Measurements from ENCODE around the gene EID1.

The EID1 gene

GRCh38 chr15:48925714-48926223 lies 47.8 kb downstream of the EID1 start:
- WGBS, 2 experiments: 81 to 84% methylated on average over 9 of the region's 9 CpGs
- Histone ChIP-seq H3K36me3 (ENCODE audit: control insufficient read depth, insufficient read depth, low read length) (no peaks in the 10 kb centered on the region), H3K27me3 (ENCODE audit: control insufficient read depth, insufficient read depth, low read length, poor library complexity, severe bottlenecking) (no peaks in the 10 kb centered on the region), H3K4me3 (ENCODE audit: insufficient read depth, low read depth, low read length) (no peak overlapping the region), H3K4me1 (ENCODE audit: control insufficient read depth, insufficient read depth, low read length) (no peaks in the 10 kb centered on the region), H3K9me3 (ENCODE audit: control insufficient read depth, low read length) (no peaks in the 10 kb centered on the region), H3K27ac (ENCODE audit: insufficient read depth, low read depth, low read length, poor library complexity, severe bottlenecking) (no peak overlapping the region)

- 94 to 97% methylated on average over 6 of the region's 6 CpGs for WGBS, 2 experiments
Observed at GRCh38 chr15:48928877-48929538, 51.1 kb downstream of the EID1 start.

GRCh38 chr15:48929661-48930060 lies 51.7 kb downstream of the EID1 start:
- no peak overlapping the region for H3K4me3 ChIP-seq (ENCODE audit: insufficient read depth, low read depth, low read length)
- H3K9me3 ChIP-seq (ENCODE audit: control insufficient read depth, low read length): no peaks in the 10 kb centered on the region
- H3K4me1 ChIP-seq (ENCODE audit: control insufficient read depth, insufficient read depth, low read length): no peaks in the 10 kb centered on the region
- no peaks in the 10 kb centered on the region for H3K27me3 ChIP-seq (ENCODE audit: control insufficient read depth, insufficient read depth, low read length, poor library complexity, severe bottlenecking)
- no peaks in the 10 kb centered on the region for H3K36me3 ChIP-seq (ENCODE audit: control insufficient read depth, insufficient read depth, low read length)
- 81 to 89% methylated on average over 3 of the region's 3 CpGs for WGBS, 2 experiments
- no peak overlapping the region for H3K27ac ChIP-seq (ENCODE audit: insufficient read depth, low read depth, low read length, poor library complexity, severe bottlenecking)

More at GRCh38 chr15:48928877-48929538, 51.1 kb downstream of the EID1 start:
- Histone ChIP-seq H3K36me3 (ENCODE audit: control insufficient read depth, insufficient read depth, low read length) (no peaks in the 10 kb centered on the region), H3K4me3 (ENCODE audit: insufficient read depth, low read depth, low read length) (no peak overlapping the region), H3K9me3 (ENCODE audit: control insufficient read depth, low read length) (no peaks in the 10 kb centered on the region), H3K4me1 (ENCODE audit: control insufficient read depth, insufficient read depth, low read length) (no peaks in the 10 kb centered on the region), H3K27ac (ENCODE audit: insufficient read depth, low read depth, low read length, poor library complexity, severe bottlenecking) (no peak overlapping the region), H3K27me3 (ENCODE audit: control insufficient read depth, insufficient read depth, low read length, poor library complexity, severe bottlenecking) (no peaks in the 10 kb centered on the region)

All from ectodermal cell (in vitro differentiated cells).